ENCODE results near the gene ASB13. TPM values are rescaled to one million over a fixed set of nuclear protein-coding genes. Genes with fewer than 3 reads are reported as not detected.
A peak's percentile ranks its signal among the peaks of the same experiment; 100 is the strongest.
"Not testable (repeated sequence)": the region's sequence is repeated elsewhere in the genome, so short reads cannot be mapped to it uniquely, and the experiment has no call there.

Gene ASB13
- total RNA-seq, 1 experiment from 2014 or later: 17.9 TPM

GRCh38 chr10:5629303-5630111 lies 36.9 kb downstream of the ASB13 start:
- in situ Hi-C loops (cut with HindIII; ENCODE audit: low sequenced_read_pairs): no loop called here
- DNase-seq (ENCODE audit: low spot score): peak; percentile 48

GRCh38 chr10:5628451-5629302 lies 37.7 kb downstream of the ASB13 start:
- no peak for DNase-seq (ENCODE audit: low spot score)
- in situ Hi-C loops (cut with HindIII; ENCODE audit: low sequenced_read_pairs): no loop called here

GRCh38 chr10:5627486-5628044 lies 38.8 kb downstream of the ASB13 start:
- DNase-seq (ENCODE audit: low spot score): no peak
- in situ Hi-C loops (cut with HindIII; ENCODE audit: low sequenced_read_pairs): no loop called here

- peak; percentile 10 for DNase-seq (ENCODE audit: low spot score)
- in situ Hi-C loops (cut with HindIII; ENCODE audit: low sequenced_read_pairs): no loop called here
Observed at GRCh38 chr10:5625992-5626777, 40.2 kb downstream of the ASB13 start.

- no peak for DNase-seq (ENCODE audit: low spot score)
- in situ Hi-C loops (cut with HindIII; ENCODE audit: low sequenced_read_pairs): no loop called here
Observed at GRCh38 chr10:5624701-5625100, 41.7 kb downstream of the ASB13 start.

- in situ Hi-C loops (cut with HindIII; ENCODE audit: low sequenced_read_pairs): no loop called here
- DNase-seq (ENCODE audit: low spot score): peak; percentile 73
Observed at GRCh38 chr10:5623081-5623748, 43.2 kb downstream of the ASB13 start.

- in situ Hi-C loops (cut with HindIII; ENCODE audit: low sequenced_read_pairs): no loop called here
- DNase-seq (ENCODE audit: low spot score): no peak
Observed at GRCh38 chr10:5622186-5622960, 44.0 kb downstream of the ASB13 start.

- in situ Hi-C loops (cut with HindIII; ENCODE audit: low sequenced_read_pairs); DNase-seq (ENCODE audit: low spot score): not testable (repeated sequence)
Observed at GRCh38 chr10:5621371-5621770, 45.0 kb downstream of the ASB13 start.

GRCh38 chr10:5620966-5621365 lies 45.4 kb downstream of the ASB13 start:
- no peak for DNase-seq (ENCODE audit: low spot score)
- in situ Hi-C loops (cut with HindIII; ENCODE audit: low sequenced_read_pairs): no loop called here

- in situ Hi-C loops (cut with HindIII; ENCODE audit: low sequenced_read_pairs): no loop called here
- DNase-seq (ENCODE audit: low spot score): no peak
Observed at GRCh38 chr10:5620223-5620721, 46.1 kb downstream of the ASB13 start.

- in situ Hi-C loops (cut with HindIII; ENCODE audit: low sequenced_read_pairs): no loop called here
- no peak for DNase-seq (ENCODE audit: low spot score)
Observed at GRCh38 chr10:5619362-5620211, 46.8 kb downstream of the ASB13 start.

- in situ Hi-C loops (cut with HindIII; ENCODE audit: low sequenced_read_pairs): no loop called here
- no peak for DNase-seq (ENCODE audit: low spot score)
Observed at GRCh38 chr10:5618829-5619228, 47.6 kb downstream of the ASB13 start.

GRCh38 chr10:5618042-5618441 lies 48.4 kb downstream of the ASB13 start:
- no peak for DNase-seq (ENCODE audit: low spot score)
- in situ Hi-C loops (cut with HindIII; ENCODE audit: low sequenced_read_pairs): no loop called here

- in situ Hi-C loops (cut with HindIII; ENCODE audit: low sequenced_read_pairs): no loop called here
Observed at GRCh38 chr10:5617521-5617920, 48.9 kb downstream of the ASB13 start.

GRCh38 chr10:5616836-5617235 lies 49.6 kb downstream of the ASB13 start:
- in situ Hi-C loops (cut with HindIII; ENCODE audit: low sequenced_read_pairs): no loop called here
- DNase-seq (ENCODE audit: low spot score): no peak

More at GRCh38 chr10:5617521-5617920, 48.9 kb downstream of the ASB13 start:
- no peak for DNase-seq (ENCODE audit: low spot score)

GRCh38 chr10:5616046-5616445 lies 50.3 kb downstream of the ASB13 start:
- in situ Hi-C loops (cut with HindIII; ENCODE audit: low sequenced_read_pairs): no loop called here

GRCh38 chr10:5615316-5615715 lies 51.1 kb downstream of the ASB13 start:
- in situ Hi-C loops (cut with HindIII; ENCODE audit: low sequenced_read_pairs): no loop called here
- DNase-seq (ENCODE audit: low spot score): no peak

More at GRCh38 chr10:5616046-5616445, 50.3 kb downstream of the ASB13 start:
- no peak for DNase-seq (ENCODE audit: low spot score)

Measured in G401 (cell line).